RPMI7951 (cell line): ENCODE results near the gene TTC33. TPM values are rescaled to one million over a fixed set of nuclear protein-coding genes. Genes with fewer than 3 reads are reported as not detected.

Source experiments
- DNase-seq: peaks from one replicate; pipeline ENCODE4 v3.0.0-alpha.2; 2012; ENCODE audit warnings: low read depth
- total RNA-seq: library from RNA; depleted of rRNA; stranded (reverse); fragments of >200 nt; shearing (Covaris generic); gene quantifications from 2 replicates; pipeline ENCODE4 v1.2.3, GENCODE V29; 2014

The TTC33 gene
- total RNA-seq, 1 experiment from 2014 or later, result 19.5 TPM

GRCh38 chr5:40521108-40521785 is 234.5 kb downstream of the TTC33 start:
- DNase-seq, result no peak

- DNase-seq, result peak; percentile 87
These were observed 237.3 kb downstream of the TTC33 start for GRCh38 chr5:40518485-40518917.

GRCh38 chr5:40515476-40515875 is 240.3 kb downstream of the TTC33 start:
- no peak for DNase-seq

- DNase-seq, result no peak
These were observed 240.8 kb downstream of the TTC33 start for GRCh38 chr5:40514976-40515375.

- no peak for DNase-seq
These were observed 244.0 kb downstream of the TTC33 start for GRCh38 chr5:40511801-40512200.

- no peak for DNase-seq
These were observed 248.7 kb downstream of the TTC33 start for GRCh38 chr5:40507095-40507494.

GRCh38 chr5:40505031-40505430 is 250.7 kb downstream of the TTC33 start:
- DNase-seq, result no peak

GRCh38 chr5:40503439-40503838 is 252.3 kb downstream of the TTC33 start:
- no peak for DNase-seq

- DNase-seq, result no peak
These were observed 253.0 kb downstream of the TTC33 start for GRCh38 chr5:40502736-40503135.

- DNase-seq, result no peak
These were observed 253.9 kb downstream of the TTC33 start for GRCh38 chr5:40501711-40502444.

- DNase-seq, result no peak
These were observed 256.1 kb downstream of the TTC33 start for GRCh38 chr5:40499518-40500273.

GRCh38 chr5:40499007-40499406 is 256.8 kb downstream of the TTC33 start:
- DNase-seq, result no peak

- DNase-seq, result peak; percentile 37
These were observed 258.2 kb downstream of the TTC33 start for GRCh38 chr5:40497573-40497972.

GRCh38 chr5:40495237-40495635 is 260.5 kb downstream of the TTC33 start:
- DNase-seq, result no peak

GRCh38 chr5:40494631-40495236 is 261.0 kb downstream of the TTC33 start:
- DNase-seq, result no peak

- no peak for DNase-seq
These were observed 263.7 kb downstream of the TTC33 start for GRCh38 chr5:40492056-40492455.

- DNase-seq, result no peak
These were observed 264.1 kb downstream of the TTC33 start for GRCh38 chr5:40491644-40492043.

GRCh38 chr5:40490464-40491111 is 265.2 kb downstream of the TTC33 start:
- no peak for DNase-seq

- no peak for DNase-seq
These were observed 266.3 kb downstream of the TTC33 start for GRCh38 chr5:40489421-40489820.

- DNase-seq, result peak; percentile 23
These were observed 269.1 kb downstream of the TTC33 start for GRCh38 chr5:40486437-40487275.
